DMS114 treated with DMSO at 0.1 percent for 48 hours (cell line): ENCODE measurements around the gene DCD.
"Not testable (repeated sequence)": the region's sequence is repeated elsewhere in the genome, so short reads cannot be mapped to it uniquely, and the experiment has no call there.

Experiments
- DNase-seq: peaks from one replicate; lab custom pipeline; 2025; ENCODE audit not compliant: unreplicated experiment; lab: John Stamatoyannopoulos, UW

Gene DCD, protein sequence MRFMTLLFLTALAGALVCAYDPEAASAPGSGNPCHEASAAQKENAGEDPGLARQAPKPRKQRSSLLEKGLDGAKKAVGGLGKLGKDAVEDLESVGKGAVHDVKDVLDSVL

DNA sequence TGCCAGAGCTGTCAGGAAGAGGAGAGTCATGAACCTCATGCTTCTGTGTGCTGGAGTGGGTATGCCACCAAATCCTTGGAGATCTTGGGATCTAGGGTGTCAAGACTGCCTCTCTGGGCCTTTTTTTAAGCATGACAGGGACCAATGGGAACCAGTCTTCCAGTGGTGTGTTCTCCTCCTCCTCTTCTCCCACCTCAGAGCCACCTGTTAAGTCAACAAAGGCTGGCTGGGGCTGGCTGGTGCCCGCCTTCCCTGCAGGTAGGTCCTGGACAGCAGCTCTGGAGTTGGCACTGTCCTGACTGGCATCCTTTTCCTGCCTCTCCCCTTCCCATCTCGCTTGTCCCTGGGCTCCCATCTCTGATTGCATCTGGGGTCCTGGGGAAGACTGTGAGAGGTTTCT lies at the start of gene DCD:
Gene DCD, minus strand, starts transcription at position 101 of the 400 bp plus-strand sequence. Its CDS starts 62 bp downstream, at position 39.
- DNase-seq = no peak

DNA sequence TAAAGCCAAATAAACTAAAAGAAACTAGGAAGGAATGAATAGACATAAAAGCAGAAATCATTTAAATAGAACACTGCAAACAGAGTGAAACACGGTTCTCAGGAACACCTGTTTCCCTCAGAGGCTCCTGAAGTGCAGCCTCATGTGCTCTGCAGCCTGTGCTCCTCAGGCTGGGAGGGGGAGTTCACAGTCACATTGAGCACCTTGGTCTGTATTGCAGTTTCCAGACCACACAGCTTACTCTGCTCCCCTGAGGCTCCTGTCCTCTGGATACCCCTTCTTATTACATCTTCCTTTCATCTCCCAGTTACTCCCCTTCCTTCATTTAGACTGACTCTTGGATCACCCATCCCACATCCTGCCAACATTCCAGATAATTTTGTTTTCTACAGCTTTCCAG lies 49.7 kb upstream of the DCD start:
- no peak for DNase-seq

DNA sequence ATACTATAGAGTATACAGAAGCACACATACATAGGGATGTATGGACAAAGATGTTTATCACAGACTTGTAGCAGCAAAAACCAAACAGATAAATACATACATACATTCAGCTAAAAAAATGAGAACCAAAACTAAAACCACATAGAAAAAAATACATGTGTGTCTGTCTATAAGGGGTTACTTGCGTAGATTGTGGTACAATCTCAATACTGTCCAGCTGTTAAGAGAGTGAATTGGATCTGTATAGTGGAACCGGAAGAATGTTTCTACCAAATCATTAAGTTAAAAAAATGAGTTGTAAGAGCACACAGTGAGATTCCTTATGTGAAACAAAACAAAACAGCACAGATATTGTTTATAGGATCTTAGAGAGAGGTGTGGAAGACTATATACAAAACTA lies 44.2 kb upstream of the DCD start:
- no peak for DNase-seq

DNA sequence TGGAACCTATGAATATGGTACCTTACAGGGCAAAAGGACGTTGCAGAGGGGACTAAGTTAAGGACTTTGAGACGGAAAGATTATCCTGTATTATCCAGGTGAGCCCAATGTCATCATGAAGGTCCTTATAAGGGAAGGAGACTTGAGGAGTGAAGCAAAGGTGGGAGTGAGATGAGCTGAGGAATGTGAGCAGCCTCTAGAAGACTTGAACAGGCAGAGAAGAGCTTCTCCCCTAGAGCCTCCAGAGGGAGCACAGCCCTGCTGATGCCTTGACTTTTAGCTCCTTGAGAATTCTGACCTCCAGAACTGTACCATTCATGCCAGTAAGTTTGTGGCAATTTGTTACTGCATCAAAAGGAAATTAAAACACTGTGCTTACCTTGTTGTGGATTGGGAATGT lies 41.8 kb upstream of the DCD start:
- peak; percentile 17 for DNase-seq

DNA sequence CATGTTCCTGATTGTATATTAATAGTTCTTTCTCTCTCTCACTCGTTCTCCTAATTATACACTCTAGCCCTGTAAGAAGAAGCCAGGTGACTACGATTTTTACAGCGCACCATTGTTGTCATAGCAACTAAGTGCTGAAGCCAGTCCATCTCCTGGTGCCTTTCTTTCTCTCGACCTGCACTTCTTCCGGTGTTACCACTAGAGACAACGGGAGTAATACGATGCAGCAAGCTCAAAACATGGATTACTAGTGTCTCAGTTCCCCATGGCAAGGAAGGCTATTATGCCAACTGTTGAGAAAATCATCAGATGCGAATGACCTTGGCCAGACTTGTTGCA lies 40.8 kb upstream of the DCD start:
- no peak for DNase-seq

DNA sequence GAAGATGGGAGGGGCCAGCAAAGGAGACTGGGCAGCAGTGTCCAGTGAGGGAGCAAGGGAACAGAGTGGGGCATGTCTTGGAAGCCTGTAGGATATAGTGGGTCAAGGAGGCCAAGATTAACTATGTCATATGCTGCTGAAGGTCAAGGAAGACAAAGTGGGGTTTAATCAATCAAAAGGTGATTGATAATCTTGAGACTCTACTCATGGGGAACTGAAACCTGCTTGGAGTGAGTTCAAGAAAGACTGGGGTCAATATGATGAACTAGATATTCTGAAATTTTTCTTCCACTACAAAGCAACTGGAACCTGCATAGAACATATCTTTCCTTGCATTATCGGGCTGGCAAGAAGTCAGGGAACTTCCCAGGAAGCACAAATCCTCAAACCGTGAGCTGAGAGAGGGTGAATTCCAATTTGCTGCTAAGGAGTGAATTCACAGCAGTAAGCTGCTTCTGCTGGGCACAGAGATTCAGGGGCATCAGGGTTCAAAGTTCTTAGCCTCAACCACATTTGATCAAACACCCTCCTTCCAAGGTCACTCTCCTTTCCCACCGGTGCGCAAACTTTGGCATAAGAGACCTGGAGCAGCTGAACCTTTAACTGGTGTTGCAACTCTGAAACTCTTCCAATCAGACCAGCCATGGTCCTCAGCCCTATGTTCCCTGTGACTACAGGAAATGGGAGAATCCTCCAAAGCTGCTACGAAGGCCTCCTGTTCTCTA lies 40.3 kb upstream of the DCD start:
- DNase-seq = no peak

DNA sequence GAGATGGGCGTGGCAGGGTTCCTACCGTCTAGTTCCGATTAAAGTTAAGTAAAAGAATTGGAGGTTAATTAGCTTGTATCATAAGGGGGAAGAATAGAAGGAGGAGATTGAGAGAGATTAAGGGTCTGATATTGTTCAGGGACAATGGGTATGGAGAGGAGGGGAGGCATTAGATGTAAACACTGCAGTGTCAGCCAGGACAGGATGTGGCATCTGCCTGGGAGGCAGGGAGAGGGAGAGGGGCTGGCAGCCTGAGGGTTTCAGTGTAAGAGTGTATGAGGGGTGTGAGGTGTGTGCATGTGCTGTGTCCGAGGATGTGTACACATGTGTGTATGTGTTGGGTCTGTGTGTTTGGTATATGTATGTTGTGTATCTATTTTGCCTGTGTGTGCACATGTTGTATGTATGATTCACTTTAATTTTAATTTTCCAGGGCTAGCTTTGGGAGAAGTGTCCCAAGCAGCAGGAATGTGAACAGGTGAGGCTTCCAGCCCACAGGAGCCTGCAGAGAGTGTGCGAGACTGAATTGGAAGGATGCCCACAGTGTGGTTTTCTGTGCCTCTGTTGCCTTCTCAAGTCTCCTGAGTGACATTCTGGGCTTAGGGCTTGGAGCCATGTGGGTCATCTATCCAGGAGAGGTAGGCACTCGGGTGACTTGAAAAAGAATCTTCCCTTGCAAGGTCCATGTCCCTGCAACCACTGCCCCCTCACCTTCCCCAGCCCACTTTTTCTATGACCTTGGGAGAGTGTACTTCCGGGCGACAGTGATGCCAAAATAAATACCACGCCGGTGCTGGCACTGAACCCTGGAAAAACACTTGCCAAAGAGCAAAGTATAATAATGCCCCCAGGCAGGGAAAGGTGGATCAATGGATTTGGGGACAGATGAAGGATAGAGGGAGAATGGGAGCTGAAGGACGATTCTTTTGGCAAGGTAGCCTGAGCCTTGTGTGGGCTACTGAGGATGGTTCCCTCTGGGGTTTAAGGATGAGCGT lies 36.8 kb upstream of the DCD start:
- DNase-seq = no peak

DNA sequence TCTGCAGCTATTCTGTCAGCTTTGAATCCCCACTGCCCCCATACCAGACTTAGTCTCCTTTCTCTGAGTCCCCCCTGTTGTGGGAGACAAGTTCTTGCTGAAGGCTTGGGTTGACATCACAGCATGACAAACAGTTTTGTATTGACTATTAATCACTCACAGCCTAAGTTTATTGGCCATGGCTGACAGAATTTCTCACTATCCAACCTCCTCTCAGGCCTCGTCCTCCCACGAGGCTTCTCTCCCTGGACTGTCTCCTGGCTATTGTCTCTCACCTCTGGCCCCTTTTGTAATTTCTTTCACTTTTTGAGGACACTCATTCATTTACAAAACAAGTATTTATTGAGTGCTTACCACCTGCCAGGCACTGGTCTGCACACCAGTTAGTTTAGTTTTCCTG lies 35.2 kb upstream of the DCD start:
- DNase-seq = no peak

DNA sequence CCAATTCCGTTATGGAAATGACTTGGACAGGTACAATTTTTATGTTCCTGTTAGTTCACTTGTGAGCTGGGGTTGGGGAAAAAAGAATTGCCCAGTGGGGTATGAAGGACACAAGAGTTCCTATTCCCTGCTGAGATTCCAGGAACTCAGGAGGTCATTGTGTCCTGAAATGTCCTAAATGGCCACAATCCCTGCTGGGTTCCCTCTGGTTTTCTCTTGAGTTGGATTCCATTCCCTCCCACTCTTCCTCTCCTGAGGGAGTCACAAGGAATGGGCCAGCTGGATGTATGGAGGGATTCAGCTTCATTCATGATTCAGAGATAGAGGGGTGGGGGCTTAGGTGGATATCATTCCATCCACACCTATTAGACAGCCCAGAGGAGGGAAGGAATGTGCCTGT lies 34.5 kb upstream of the DCD start:
- no peak for DNase-seq

DNA sequence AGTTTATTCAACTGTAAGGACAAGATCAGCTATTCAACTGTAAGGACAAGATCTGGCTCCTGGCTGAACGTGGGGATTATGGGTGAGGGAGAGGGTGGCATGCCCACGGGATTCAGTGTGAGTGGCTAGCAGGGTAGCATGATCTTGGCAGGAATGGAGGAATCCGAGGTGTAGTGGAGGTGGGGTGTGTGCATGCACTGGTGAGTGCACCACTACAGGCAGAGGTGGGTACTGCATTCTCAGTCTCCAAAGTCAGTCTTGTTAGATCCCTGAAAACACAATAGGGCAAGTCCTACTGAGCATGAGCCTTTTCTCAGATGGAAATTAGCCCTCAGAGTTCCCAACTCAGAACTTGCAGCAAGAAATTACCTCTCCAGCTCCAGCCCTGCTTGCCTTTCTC lies 32.2 kb upstream of the DCD start:
- DNase-seq = no peak

DNA sequence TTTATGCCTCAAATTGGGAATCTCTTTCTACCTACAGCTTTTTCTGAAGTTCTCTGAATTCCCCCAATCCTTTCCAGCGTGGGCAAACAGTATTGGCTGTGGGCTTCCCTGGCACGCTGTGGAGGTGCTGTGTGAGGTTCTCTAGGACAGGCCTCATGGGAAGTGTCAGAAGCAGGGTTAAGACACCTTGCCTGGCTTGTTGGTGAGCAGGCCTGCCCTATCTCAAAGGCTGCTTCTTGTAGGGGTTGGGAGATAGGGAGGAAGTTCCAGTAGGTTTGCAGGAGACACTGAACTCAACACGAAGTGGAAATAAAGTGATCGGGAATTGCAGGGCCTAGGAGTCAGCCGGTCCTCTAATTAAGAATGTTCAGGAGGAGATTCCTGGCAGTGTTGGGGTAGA lies 30.0 kb upstream of the DCD start:
- DNase-seq = no peak

DNA sequence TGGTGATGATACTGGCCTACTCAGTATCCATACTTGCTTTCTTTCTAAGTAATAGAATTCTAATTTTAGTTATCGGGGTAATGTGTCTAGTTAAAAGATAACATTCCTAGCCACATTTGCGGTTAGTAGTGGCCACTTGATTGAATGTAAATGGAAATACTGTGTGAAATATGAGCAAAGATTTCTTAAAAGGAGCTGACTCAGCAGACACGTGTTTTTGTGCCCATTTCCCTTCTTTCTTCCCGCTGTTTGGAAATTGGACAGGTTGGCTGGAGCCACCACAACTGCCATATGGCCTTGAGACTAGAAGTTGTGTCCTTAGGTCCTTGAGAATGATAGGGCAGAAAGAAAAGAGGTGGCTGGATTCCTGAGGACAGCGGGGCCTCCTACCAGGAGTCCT lies 19.8 kb upstream of the DCD start:
- DNase-seq = no peak

DNA sequence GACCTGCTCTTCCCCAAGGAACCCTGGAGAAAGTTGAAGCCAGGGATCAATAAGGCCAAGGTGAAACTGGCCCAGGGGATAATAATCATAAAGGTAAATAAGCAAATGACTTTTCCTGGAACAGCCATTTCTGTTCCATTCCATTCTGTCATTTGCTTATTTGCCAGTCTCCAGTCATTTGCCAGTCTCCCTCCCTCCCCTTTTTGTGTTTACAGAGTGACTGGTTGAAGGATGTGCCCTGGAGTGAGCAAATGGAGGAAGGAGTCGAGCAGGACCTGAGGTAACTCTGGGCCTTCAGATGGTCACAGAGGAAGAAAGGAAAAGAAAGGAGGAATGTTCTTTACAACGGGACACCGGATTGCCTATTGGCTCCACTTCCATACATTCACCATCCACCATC lies 17.8 kb upstream of the DCD start:
- no peak for DNase-seq

DNA sequence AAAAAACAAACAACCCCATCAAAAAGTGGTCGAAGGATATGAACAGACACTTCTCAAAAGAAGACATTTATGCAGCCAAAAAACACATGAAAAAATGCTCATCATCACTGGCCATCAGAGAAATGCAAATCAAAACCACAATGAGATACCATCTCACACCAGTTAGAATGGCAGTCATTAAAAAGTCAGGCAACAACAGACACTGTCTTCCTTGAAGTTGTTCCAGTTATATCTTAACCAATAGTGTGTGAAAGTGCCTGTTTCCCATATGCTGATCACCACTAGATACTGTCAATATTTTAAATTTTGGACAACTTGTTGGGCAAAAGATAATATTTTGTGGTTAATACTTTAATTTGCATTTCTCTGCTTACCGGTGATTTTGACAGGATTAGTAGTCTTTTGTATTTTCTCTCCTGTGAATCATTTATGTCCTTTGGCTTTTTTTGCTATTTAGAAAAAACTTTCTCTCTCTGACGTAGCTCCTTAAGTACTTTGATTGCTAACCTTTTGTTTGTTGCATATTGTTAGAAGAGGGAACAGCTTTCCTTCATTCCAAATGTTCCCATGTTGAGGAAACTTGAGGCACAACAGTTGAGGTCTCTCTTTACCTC lies 17.0 kb upstream of the DCD start:
- DNase-seq = not testable (repeated sequence)

DNA sequence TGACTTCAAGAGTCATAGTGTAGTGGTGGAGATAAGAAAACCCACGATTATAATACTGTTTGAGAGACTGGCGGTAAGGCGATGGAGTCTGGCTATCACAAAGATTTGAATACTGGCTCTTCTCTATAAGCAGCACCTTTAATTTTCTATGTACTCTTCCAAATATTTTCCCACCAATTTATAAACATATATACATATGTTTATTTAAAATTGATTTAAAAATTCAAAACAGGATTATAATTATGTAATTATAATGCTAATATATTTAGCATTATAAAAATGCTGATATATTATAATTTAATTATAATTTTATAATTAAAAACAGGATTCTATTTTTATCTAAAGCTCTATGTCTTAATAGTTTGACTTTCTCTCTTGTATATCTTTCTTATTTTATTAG lies 15.4 kb upstream of the DCD start:
- DNase-seq = no peak

DNA sequence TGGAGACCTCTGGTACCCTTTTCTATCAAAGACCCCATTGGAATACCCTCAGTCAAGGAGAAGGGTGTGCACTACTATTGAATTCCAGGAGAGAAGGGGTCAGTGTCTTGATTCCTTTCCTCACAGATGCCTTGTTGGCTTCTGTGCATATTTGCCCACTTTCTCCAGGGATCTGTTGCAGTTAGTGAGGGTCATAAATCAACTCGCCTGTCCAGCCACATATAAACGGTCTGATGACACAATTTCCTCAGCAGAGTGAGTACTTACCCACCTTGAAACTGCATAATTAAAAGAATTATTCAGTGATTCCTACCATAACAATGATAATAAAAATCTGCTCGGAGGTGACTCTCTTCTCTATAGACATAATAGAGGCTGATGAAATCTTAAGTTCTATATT lies 13.9 kb upstream of the DCD start:
- no peak for DNase-seq

DNA sequence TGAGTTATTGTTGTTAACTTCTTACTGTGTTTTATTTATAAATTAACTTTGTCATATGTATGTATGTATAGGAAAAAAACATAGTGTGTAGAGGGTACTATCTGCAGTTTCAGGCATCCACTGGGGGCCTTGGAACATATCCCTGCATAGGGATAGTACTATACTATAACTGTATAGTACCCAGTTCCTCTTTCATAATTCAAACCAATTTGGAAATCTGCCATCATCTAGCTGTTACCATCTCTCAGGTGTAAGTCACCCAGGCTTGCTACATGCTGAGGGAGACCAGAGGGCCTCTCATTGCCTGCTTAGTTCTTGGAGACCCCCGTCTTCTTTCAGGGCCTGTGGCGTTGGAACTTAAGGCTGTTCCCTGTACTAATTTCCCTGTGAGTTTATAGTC lies 12.9 kb upstream of the DCD start:
- no peak for DNase-seq

DNA sequence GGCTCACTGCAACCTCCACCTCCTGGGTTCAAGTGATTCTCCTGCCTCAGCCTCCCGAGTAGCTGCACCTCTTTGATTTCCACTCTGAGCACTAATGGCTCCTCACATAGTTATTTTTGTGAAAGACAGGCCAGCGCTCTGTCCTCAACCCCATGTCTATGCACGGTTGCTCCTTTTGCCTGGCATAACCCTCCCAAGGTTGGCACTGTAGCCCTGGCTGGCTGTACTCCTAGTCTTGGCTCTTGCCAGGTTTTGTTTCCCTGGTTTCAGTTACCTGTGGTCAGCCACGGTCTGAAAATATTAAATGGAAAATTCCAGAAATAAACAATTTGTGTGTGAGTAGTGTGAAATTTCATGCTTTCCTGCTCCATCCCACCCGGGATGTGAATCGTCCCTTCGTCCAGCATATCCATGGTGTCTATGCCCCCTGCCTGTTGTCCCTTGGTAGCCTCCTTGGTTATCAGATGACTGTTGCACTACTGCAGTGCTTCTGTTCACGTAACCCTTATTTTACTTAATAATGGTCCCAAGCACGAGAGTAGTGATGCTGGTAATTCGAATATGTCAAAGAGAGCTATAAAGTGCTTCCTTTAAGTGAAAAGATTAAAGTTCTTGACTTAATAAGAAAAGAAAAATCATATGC lies 12.3 kb upstream of the DCD start:
- DNase-seq = no peak

DNA sequence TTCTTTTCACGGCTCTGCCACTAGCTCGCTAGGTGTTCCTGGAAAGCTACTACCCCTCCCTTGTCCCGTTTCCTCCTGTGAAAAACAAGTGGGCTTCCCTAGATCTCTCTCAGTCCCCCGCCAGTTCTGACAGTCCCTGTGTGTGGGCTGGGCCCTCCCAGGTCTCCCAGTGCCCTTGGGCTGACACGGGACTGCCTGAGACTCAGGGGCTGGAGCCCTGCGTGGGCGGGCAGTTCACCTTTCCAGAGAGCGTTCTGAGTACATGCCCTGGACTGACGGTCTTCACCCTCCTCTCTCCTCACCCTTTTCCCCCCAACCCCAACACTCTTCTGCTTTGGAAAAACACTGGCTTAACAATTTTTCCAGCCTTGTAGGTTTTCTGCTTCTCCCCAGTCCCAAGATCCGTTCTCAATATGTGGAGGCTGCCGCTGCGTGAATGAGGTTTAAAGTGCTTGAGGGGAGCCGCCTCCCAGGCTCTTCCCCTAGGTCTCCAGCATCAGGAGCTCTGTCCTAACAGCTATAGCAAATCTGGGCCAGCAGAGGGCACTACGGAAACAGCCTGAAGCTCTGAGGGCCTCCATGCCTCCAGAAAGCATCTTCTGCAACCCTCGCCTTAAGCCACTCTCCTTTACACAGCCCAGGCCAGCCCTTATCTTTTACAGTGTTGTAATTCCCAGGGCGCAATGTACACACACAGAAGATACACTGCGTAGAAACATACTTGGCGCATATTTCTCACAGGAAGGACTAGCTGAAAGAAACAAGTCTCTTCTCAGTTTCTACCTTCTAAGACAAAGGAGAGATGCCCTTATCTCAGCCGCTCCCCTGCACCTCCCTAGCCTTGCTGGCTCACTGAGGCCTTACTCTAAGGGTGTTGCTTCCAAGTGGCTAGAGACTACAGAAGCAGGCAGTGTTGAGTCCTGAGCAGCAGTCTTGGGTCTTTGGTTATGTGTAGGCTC lies 10.4 kb upstream of the DCD start:
- no peak for DNase-seq

DNA sequence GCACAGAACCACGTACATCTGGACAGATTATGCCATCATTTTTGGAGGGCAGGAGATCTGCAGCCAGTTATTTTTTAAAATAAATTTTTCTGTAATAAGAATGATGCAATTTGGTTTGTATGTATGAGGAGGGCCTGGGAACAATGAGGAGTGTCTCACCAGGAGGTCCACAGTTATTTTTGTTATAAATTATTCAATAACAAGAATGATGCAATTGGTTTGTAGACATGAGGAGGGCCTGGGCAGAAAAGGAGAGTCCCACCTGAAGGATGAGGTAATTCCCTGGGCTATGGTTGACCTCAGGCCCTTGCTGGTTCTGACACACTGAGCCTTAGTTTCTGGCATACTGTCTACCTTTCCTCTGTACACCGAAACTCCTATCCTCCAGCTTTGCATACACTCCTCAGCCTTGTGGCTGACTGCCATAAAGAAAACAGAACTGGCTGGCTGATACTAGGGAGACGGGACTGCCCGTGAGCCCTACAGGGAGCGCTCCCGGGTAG lies 9.0 kb upstream of the DCD start:
- DNase-seq = no peak
